Heart right ventricle (tissue), 16 donors: ENCODE measurements around the gene SLC30A7. TPM values are rescaled to one million over a fixed set of nuclear protein-coding genes. Genes with fewer than 3 reads are reported as not detected.

ENCODE experiments used
- ATAC-seq, 8 donors: fragments of 200-7000 bp; cut with Tn5 transposase; one replicate each; pipeline ENCODE4 v1.9.1; 2020; ENCODE audit warnings: mild to moderate bottlenecking in 8 of 8, moderate library complexity in 8 of 8, moderate number of reproducible peaks in 1 of 8
- DNase-seq, 2 donors: peaks; one replicate each; pipeline ENCODE4 v3.0.0-alpha.2; 2020
- H3K27ac ChIP-seq, 10 donors: fragments of 200-600 bp; sonication (generic) in 2 of 10; one replicate each; pipeline versions ENCODE4 v1.5.0 to v1.8.0; 2020 to 2022; ENCODE audit warnings: mild to moderate bottlenecking in 3 of 10
- H3K27me3 ChIP-seq, 7 donors: fragments of 200-600 bp; one replicate each; pipeline ENCODE4 v1.8.0; 2021 to 2022; ENCODE audit warnings: mild to moderate bottlenecking in 2 of 7
- H3K36me3 ChIP-seq, 9 donors: fragments of 200-600 bp; sonication (generic) in 1 of 9; one replicate each; pipeline versions ENCODE4 v1.5.0 to v1.8.0; 2020 to 2022; ENCODE audit warnings: mild to moderate bottlenecking in 2 of 9
- H3K4me1 ChIP-seq, 9 donors: fragments of 200-600 bp; sonication (generic) in 1 of 9; one replicate each; pipeline versions ENCODE4 v1.5.0 to v1.8.0; 2020 to 2022; ENCODE audit warnings: mild to moderate bottlenecking in 4 of 9
- H3K4me3 ChIP-seq, 10 donors: fragments of 200-600 bp; sonication (generic) in 2 of 10; one replicate each; pipeline versions ENCODE4 v1.5.0 to v1.8.0; 2020 to 2022; ENCODE audit warnings: mild to moderate bottlenecking in 7 of 10, moderate library complexity in 2 of 10
- H3K9me3 ChIP-seq, 11 donors: fragments of 200-600 bp in 10 of 11; sonication (generic) in 2 of 11; one replicate each; pipeline versions ENCODE4 v1.5.0 to v1.8.0; 2013 to 2022; ENCODE audit warnings: mild to moderate bottlenecking in 2 of 11, control low read depth in 1 of 11, moderate library complexity in 1 of 11
- WGBS, 2 donors: extraction: QIAGEN DNeasy Blood & Tissue Kit; methylation state at CpG; one replicate each; pipeline ENCODE4 v1.1.7; 2013; ENCODE audit warnings: inconsistent platforms in 1 of 2; 5-methylcytosine and 5-hydroxymethylcytosine counted together
- intact Hi-C, 10 donors: fragments of 100-400 bp; cut with DNase I; formaldehyde crosslinking; loops; one replicate each; pipeline versions ENCODE4 v1.11.1 to v1.14.2; 2022
- polyA plus RNA-seq, 2 donors: library from polyadenylated mRNA; stranded (reverse); fragments of 200-250 nt; gene quantifications; one replicate each; pipeline ENCODE4 v1.2.3, GENCODE V29; 2013
- total RNA-seq, 10 donors: library from RNA; stranded (reverse); fragmentation: NEBNext Ultra II Directional in 3 of 10; extraction: Animal tissue kit (Norgen Biotek cat#: 25700) in 3 of 10; gene quantifications; one replicate each; pipeline versions ENCODE4 v1.2.1 to v1.2.4, GENCODE V29; 2021 to 2023
- TF ChIP-seq, protein P1 (sequence below), 9 donors: fragments of 200-600 bp; sonication (generic) in 2 of 9; IDR thresholded peaks; one replicate each; pipeline versions ENCODE4 v1.5.0 to v1.8.0; 2021 to 2022; ENCODE audit warnings: antibody characterized with exemption in 9 of 9, mild to moderate bottlenecking in 5 of 9, moderate library complexity in 1 of 9
- donor health status: Arrhythmogenic right ventricular cardiomyopathy.
- donor health status: ischemic (EF 13 %, LVEDD 7.1; RV severe dilation, severe dysfunction).
- donor health status: healthy with polysubstance abuse.
- donor health status: DM: no; HTN: yes; CAD: no.
- donor health status: DM: no; HTN: no; CAD: no.
- donor health status: ischemic (EF 25% LVEDD 6.9; RV normal size, moderate dysfunction).
- donor health status: ischemic (EF 25% LVEDD 5.7; RV mildly dilated, moderate dysfunction).
- donor health status: healthy.
- donor health status: DM: yes; HTN: yes; CAD: no.
- donor health status: Ischemic cardiomyopathy.
- donor health status: ischemic (EF 35%, LVEDD 5.7; RV mildly dilated, moderate dysfunction).
- donor health status: nonischemic (EF 11% LVEDD 7.7; RV severe dilation, severe dysfunction).
- donor health status: DM: yes; HTN: yes; CAD: no.
- donor health status: PGD.
- donor health status: ischemic (EF 29% LVEDD 5.4; RV normal size, mild dysfunction).
- donor health status: nonischemic (EF 23%, LVEDD 6.1; RV moderate dilation, normal function).

Gene SLC30A7
- total and polyA plus RNA-seq, 12 donors: 1.7 to 16.2 (median 5.7) TPM

DNA sequence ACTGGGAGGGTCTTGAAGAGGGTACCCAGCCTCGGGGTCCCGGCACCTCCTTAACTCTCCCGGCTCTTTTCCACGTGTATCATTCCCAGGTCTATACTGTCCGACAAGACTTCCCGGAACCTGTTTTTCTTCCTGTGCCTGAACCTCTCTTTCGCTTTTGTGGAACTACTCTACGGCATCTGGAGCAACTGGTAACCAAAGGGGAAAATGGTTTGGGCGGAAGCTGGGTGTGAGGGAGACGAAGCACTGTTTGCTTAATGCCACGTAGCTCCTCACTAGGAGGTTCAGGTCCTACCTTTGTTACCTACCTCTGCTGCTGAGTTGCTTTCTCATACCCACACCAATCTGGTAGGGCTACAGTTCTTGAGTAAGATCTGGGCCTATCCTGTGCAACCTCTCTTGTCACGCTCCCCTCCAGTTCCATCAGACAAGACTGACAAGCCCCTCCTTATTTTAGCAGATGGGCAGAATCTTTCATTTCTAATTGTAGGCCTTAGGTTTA, 642 bp downstream of the SLC30A7 start:
- H3K4me1 ChIP-seq: peaks cover 3 to 37% (median 22%) of the 10 kb centered on the region in 9 donors

DNA sequence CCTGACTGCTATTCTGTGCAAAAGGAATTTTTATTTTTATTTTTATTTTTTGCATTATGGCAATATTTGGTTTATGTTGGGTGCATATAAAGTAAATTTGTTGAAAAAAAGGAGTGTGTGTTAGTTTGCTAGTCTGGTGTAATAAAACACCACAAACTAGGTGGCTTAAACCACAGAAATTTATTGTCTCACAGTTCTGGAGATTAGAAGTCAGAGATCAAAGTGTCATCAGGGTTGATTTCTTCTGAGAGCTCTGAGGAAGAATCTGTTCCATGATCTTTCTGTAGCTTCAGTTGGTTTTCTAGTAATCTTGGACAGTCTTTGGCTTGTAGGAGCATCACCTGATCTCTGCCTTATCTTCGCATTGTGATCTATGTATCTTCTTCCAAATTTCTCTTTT, 6.5 kb downstream of the SLC30A7 start:
- Histone ChIP-seq H3K4me1 (peaks cover 0 to 11% (median 8%) of the 10 kb centered on the region in 9 donors), H3K27ac (no peak overlapping the region), H3K36me3 (peaks cover 0 to 99% (median 20%) of the 10 kb centered on the region in 9 donors), H3K4me3 (no peak overlapping the region), H3K27me3 (no peaks in the 10 kb centered on the region), H3K9me3 (peaks cover 0 to 11% (median 0%) of the 10 kb centered on the region in 11 donors)
- 97 to 98% methylated on average over 1 of the region's 1 CpG for WGBS, 2 donors
- DNase-seq: no peak
- ATAC-seq: no peak
- intact Hi-C loops: no loop called here
- TF ChIP-seq, protein P1, sequence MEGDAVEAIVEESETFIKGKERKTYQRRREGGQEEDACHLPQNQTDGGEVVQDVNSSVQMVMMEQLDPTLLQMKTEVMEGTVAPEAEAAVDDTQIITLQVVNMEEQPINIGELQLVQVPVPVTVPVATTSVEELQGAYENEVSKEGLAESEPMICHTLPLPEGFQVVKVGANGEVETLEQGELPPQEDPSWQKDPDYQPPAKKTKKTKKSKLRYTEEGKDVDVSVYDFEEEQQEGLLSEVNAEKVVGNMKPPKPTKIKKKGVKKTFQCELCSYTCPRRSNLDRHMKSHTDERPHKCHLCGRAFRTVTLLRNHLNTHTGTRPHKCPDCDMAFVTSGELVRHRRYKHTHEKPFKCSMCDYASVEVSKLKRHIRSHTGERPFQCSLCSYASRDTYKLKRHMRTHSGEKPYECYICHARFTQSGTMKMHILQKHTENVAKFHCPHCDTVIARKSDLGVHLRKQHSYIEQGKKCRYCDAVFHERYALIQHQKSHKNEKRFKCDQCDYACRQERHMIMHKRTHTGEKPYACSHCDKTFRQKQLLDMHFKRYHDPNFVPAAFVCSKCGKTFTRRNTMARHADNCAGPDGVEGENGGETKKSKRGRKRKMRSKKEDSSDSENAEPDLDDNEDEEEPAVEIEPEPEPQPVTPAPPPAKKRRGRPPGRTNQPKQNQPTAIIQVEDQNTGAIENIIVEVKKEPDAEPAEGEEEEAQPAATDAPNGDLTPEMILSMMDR (IDR thresholded peaks at IDR 0.05): no peak

More for the DNA sequence above, 642 bp downstream of the SLC30A7 start:
- Histone ChIP-seq H3K27me3 (no peaks in the 10 kb centered on the region), H3K9me3 (no peaks in the 10 kb centered on the region), H3K4me3 (peak overlapping the region; percentile 62 to 93 (median 79)), H3K36me3 (peaks cover 0 to 42% (median 6%) of the 10 kb centered on the region in 9 donors), H3K27ac (peak overlapping the region; percentile 27 to 97 (median 95))
- intact Hi-C loops: loop anchor here in 3 of 10 donors (5.0 to 10.0 kb wide), 4 partner anchors 542 to 1092 kb away; partner anchors contain the start of genes CDC14A (in 1 of the 3), DBT (in 1 of the 3), SASS6 (in 1 of the 3) and TRMT13 (in 1 of the 3)
- TF ChIP-seq, protein P1 (IDR thresholded peaks at IDR 0.05): no peak
- ATAC-seq (peak in 6 of 8 donors; percentile 0 to 21 (median 4)), DNase-seq (peak in 1 of 2 donors; percentile 22)
- 1 to 2% methylated on average over 12 of the region's 12 CpGs for WGBS, 2 donors

DNA sequence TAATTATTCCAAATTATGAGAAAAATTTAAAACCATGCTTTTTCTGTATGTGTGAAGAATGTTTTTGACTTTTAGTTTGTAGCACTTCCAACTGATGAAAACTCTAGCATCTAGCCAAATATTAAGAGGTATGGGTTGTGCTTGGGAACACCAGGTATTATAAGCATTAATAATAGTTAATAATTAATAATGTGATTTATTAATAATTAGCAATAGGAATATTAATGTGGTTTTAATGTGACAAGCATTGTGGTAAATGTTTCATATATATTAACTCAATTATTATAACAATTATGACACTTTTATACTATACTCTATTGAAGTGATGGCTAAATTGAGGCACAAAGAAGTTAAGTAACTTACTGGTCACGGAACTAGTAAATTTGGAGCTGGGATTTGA, 7.9 kb downstream of the SLC30A7 start:
- intact Hi-C loops: no loop called here
- H3K4me3 ChIP-seq: no peak overlapping the region
- 100% methylated on average over 1 of the region's 1 CpG for WGBS, 2 donors

DNA sequence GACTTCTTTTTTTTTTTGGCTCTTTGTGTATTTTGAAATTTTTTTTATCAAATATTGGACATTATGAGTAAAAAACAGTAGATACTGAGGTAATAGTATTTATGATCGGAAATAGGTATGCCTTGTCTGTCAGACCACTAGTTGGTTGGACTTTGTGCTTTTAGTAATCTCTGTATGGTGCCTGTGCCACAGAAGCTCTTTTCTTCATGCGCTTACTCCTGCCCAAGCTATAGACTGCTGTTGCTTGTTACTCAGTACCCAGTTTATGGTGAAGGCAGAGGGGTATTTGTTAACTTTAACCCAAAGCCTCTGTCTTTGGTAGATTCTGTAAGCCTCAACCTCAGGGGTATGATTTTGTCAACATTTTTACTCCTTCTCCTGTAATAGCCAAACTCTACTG, 8.6 kb downstream of the SLC30A7 start:
- peaks cover 0 to 99% (median 15%) of the 10 kb centered on the region in 9 donors for H3K36me3 ChIP-seq
- 98 to 100% methylated on average over 2 of the region's 2 CpGs for WGBS, 2 donors

More for the DNA sequence above, 7.9 kb downstream of the SLC30A7 start:
- Histone ChIP-seq H3K36me3 (peaks cover 0 to 99% (median 21%) of the 10 kb centered on the region in 9 donors), H3K9me3 (peaks cover 0 to 11% (median 0%) of the 10 kb centered on the region in 11 donors), H3K27me3 (no peaks in the 10 kb centered on the region), H3K27ac (no peak overlapping the region), H3K4me1 (no peaks in the 10 kb centered on the region)
- TF ChIP-seq, protein P1 (IDR thresholded peaks at IDR 0.05): no peak
- ATAC-seq (no peak), DNase-seq (no peak)

More for the DNA sequence above, 8.6 kb downstream of the SLC30A7 start:
- ATAC-seq: no peak
- Histone ChIP-seq H3K27ac (no peak overlapping the region), H3K27me3 (no peaks in the 10 kb centered on the region), H3K9me3 (peaks cover 0 to 11% (median 0%) of the 10 kb centered on the region in 11 donors), H3K4me3 (no peak overlapping the region), H3K4me1 (no peaks in the 10 kb centered on the region)
- no peak for DNase-seq
- TF ChIP-seq, protein P1 (IDR thresholded peaks at IDR 0.05): no peak
- intact Hi-C loops: no loop called here
